ENCODE results near the gene BOD1L2. TPM values are rescaled to one million over a fixed set of nuclear protein-coding genes. Genes with fewer than 3 reads are reported as not detected.

Gene BOD1L2
- total and polyA plus RNA-seq, 8 donors: not detected

GRCh38 chr18:57142324-57142723, 4.6 kb upstream of the BOD1L2 start:
- intact Hi-C loops (cut with DNase I; ENCODE audit: low total_unique reads): no loop called here
- no peak overlapping the region for H3K27ac ChIP-seq
- no peak for DNase-seq
- H3K4me1 ChIP-seq: peaks cover 0 to 12% (median 0%) of the 10 kb centered on the region in 4 donors
- no peak for TF ChIP-seq CTCF (IDR thresholded peaks at IDR 0.05)
- no peak for TF ChIP-seq POLR2AphosphoS5 (IDR thresholded peaks at IDR 0.05)
- no peak for TF ChIP-seq POLR2A (IDR thresholded peaks at IDR 0.05)
- no peak for TF ChIP-seq EP300 (IDR thresholded peaks at IDR 0.05)
- peaks cover 0 to 6% (median 0%) of the 10 kb centered on the region in 4 donors for H3K9me3 ChIP-seq
- no peaks in the 10 kb centered on the region for H3K27me3 ChIP-seq
- H3K36me3 ChIP-seq: no peaks in the 10 kb centered on the region
- no peak overlapping the region for H3K4me3 ChIP-seq

- Histone ChIP-seq H3K27ac (no peak overlapping the region), H3K36me3 (no peaks in the 10 kb centered on the region), H3K4me3 (no peak overlapping the region), H3K9me3 (peaks cover 0 to 6% (median 0%) of the 10 kb centered on the region in 4 donors), H3K27me3 (peaks cover 0 to under 1% (median 0%) of the 10 kb centered on the region in 3 donors), H3K4me1 (peaks cover 0 to 12% (median 0%) of the 10 kb centered on the region in 4 donors)
- TF ChIP-seq POLR2AphosphoS5 (IDR thresholded peaks at IDR 0.05) (no peak), CTCF (IDR thresholded peaks at IDR 0.05) (no peak), EP300 (IDR thresholded peaks at IDR 0.05) (no peak), POLR2A (IDR thresholded peaks at IDR 0.05) (no peak)
- DNase-seq: no peak
- WGBS, 5 donors: 73 to 88% (median 80%) methylated on average over 1 of the region's 1 CpG
- intact Hi-C loops (cut with DNase I; ENCODE audit: low total_unique reads): no loop called here
Observed at GRCh38 chr18:57143265-57143664, 3.6 kb upstream of the BOD1L2 start.

- peaks cover 0 to 7% (median 0%) of the 10 kb centered on the region in 4 donors for H3K4me1 ChIP-seq
- H3K4me3 ChIP-seq: no peak overlapping the region
- no peak for TF ChIP-seq CTCF (IDR thresholded peaks at IDR 0.05)
- TF ChIP-seq POLR2A (IDR thresholded peaks at IDR 0.05): no peak
- TF ChIP-seq EP300 (IDR thresholded peaks at IDR 0.05): no peak
- TF ChIP-seq POLR2AphosphoS5 (IDR thresholded peaks at IDR 0.05): no peak
- WGBS, 5 donors: 12 to 29% (median 19%) methylated on average over 1 of the region's 1 CpG
- no peak for DNase-seq
- intact Hi-C loops (cut with DNase I; ENCODE audit: low total_unique reads): no loop called here
- H3K27me3 ChIP-seq: peaks cover 0 to 24% (median 7%) of the 10 kb centered on the region in 3 donors
- no peaks in the 10 kb centered on the region for H3K9me3 ChIP-seq
- no peak overlapping the region for H3K27ac ChIP-seq
- no peaks in the 10 kb centered on the region for H3K36me3 ChIP-seq
Observed at GRCh38 chr18:57148263-57148662, 1.4 kb downstream of the BOD1L2 start.

GRCh38 chr18:57149051-57149450, 2.2 kb downstream of the BOD1L2 start:
- TF ChIP-seq POLR2AphosphoS5 (IDR thresholded peaks at IDR 0.05): no peak
- intact Hi-C loops (cut with DNase I; ENCODE audit: low total_unique reads): no loop called here
- Histone ChIP-seq H3K27ac (no peak overlapping the region), H3K4me3 (no peak overlapping the region), H3K36me3 (no peaks in the 10 kb centered on the region), H3K9me3 (no peaks in the 10 kb centered on the region), H3K27me3 (peaks cover 0 to 24% (median 7%) of the 10 kb centered on the region in 3 donors), H3K4me1 (peaks cover 0 to 7% (median 0%) of the 10 kb centered on the region in 4 donors)
- DNase-seq: no peak
- WGBS, 5 donors: 73 to 84% (median 77%) methylated on average over 1 of the region's 1 CpG

GRCh38 chr18:57149531-57149930, 2.6 kb downstream of the BOD1L2 start:
- H3K27me3 ChIP-seq: peaks cover 0 to 24% (median 7%) of the 10 kb centered on the region in 3 donors
- H3K36me3 ChIP-seq: no peaks in the 10 kb centered on the region
- no peak for DNase-seq
- intact Hi-C loops (cut with DNase I; ENCODE audit: low total_unique reads): no loop called here
- TF ChIP-seq POLR2A (IDR thresholded peaks at IDR 0.05) (no peak), CTCF (IDR thresholded peaks at IDR 0.05) (no peak), EP300 (IDR thresholded peaks at IDR 0.05) (no peak), POLR2AphosphoS5 (IDR thresholded peaks at IDR 0.05) (no peak)
- 40 to 63% (median 59%) methylated on average over 4 of the region's 4 CpGs for WGBS, 5 donors
- no peak overlapping the region for H3K27ac ChIP-seq
- H3K9me3 ChIP-seq: no peaks in the 10 kb centered on the region
- peaks cover 0 to 7% (median 0%) of the 10 kb centered on the region in 4 donors for H3K4me1 ChIP-seq
- no peak overlapping the region for H3K4me3 ChIP-seq
